ENCODE data around the gene USP36. TPM values are rescaled to one million over a fixed set of nuclear protein-coding genes. Genes with fewer than 3 reads are reported as not detected.

USP36 gene
- total RNA-seq, 4 donors from 2014 or later = 13.2 to 38.9 (median 22.4) TPM

GRCh38 chr17:78748048-78748729 lies 92.4 kb downstream of the USP36 start:
- WGBS, 2 donors = 33 to 50% methylated on average over 6 of the region's 6 CpGs
- no peak for TF ChIP-seq CTCF (IDR thresholded peaks at IDR 0.05)
- no peak for TF ChIP-seq POLR2A (IDR thresholded peaks at IDR 0.05)
- DNase-seq = no peak
- Histone ChIP-seq H3K36me3 (peaks cover 0 to 12% (median 0%) of the 10 kb centered on the region in 3 donors), H3K9me3 (no peaks in the 10 kb centered on the region), H3K27ac (peak overlapping the region; percentile 36 to 86 (median 72)), H3K4me1 (peaks cover 30 to 67% (median 40%) of the 10 kb centered on the region in 3 donors), H3K27me3 (no peaks in the 10 kb centered on the region), H3K4me3 (peak overlapping the region in 1 of 4 donors; percentile 34)
- intact Hi-C loops (cut with DNase I) = no loop called here

GRCh38 chr17:78747488-78747887 lies 93.1 kb downstream of the USP36 start:
- intact Hi-C loops (cut with DNase I) = no loop called here
- Histone ChIP-seq H3K27me3 (no peaks in the 10 kb centered on the region), H3K4me3 (peak overlapping the region in 1 of 4 donors; percentile 34), H3K36me3 (peaks cover 0 to 13% (median 0%) of the 10 kb centered on the region in 3 donors), H3K4me1 (peaks cover 30 to 64% (median 40%) of the 10 kb centered on the region in 3 donors), H3K9me3 (no peaks in the 10 kb centered on the region), H3K27ac (peak overlapping the region; percentile 36 to 86 (median 72))
- no peak for DNase-seq
- WGBS, 2 donors = 53 to 63% methylated on average over 2 of the region's 2 CpGs
- TF ChIP-seq POLR2A (IDR thresholded peaks at IDR 0.05) (no peak), CTCF (IDR thresholded peaks at IDR 0.05) (no peak)

- TF ChIP-seq CTCF (IDR thresholded peaks at IDR 0.05) (no peak), POLR2A (IDR thresholded peaks at IDR 0.05) (no peak)
- intact Hi-C loops (cut with DNase I) = no loop called here
These were observed 93.7 kb downstream of the USP36 start for GRCh38 chr17:78746949-78747269.

GRCh38 chr17:78746263-78746948 lies 94.2 kb downstream of the USP36 start:
- Histone ChIP-seq H3K4me1 (peaks cover 30 to 73% (median 49%) of the 10 kb centered on the region in 3 donors), H3K4me3 (no peak overlapping the region), H3K27me3 (no peaks in the 10 kb centered on the region), H3K27ac (peak overlapping the region in 3 of 4 donors; percentile 44 to 81 (median 64)), H3K36me3 (peaks cover 0 to 18% (median 0%) of the 10 kb centered on the region in 3 donors), H3K9me3 (no peaks in the 10 kb centered on the region)
- intact Hi-C loops (cut with DNase I) = no loop called here
- WGBS, 2 donors = 69 to 83% methylated on average over 10 to 12 of the region's 12 CpGs
- TF ChIP-seq CTCF (IDR thresholded peaks at IDR 0.05) = no peak
- TF ChIP-seq POLR2A (IDR thresholded peaks at IDR 0.05) = no peak
- DNase-seq = no peak

More at GRCh38 chr17:78746949-78747269, 93.7 kb downstream of the USP36 start:
- WGBS, 2 donors = 18 to 64% methylated on average over 1 to 2 of the region's 2 CpGs
- Histone ChIP-seq H3K4me1 (peaks cover 30 to 68% (median 44%) of the 10 kb centered on the region in 3 donors), H3K9me3 (no peaks in the 10 kb centered on the region), H3K27me3 (no peaks in the 10 kb centered on the region), H3K4me3 (no peak overlapping the region), H3K27ac (peak overlapping the region; percentile 36 to 86 (median 72)), H3K36me3 (peaks cover 0 to 13% (median 0%) of the 10 kb centered on the region in 3 donors)
- no peak for DNase-seq

Other genes starting within 250 kb of the USP36 start
- 10 to 100 TPM; 42.1 to 86.7 (median 67.5) TPM for gene CYTH1, start 58.5 kb downstream of the USP36 start, total RNA-seq
- 1 to 10 TPM in 2 of 4 donors, under 1 TPM in 2; 0.42 to 6.9 (median 1.1) TPM for gene CEP295NL, start 62.4 kb upstream of the USP36 start, total RNA-seq
- gene TIMP2, start 84.6 kb upstream of the USP36 start, total RNA-seq = 100 to 1,000 TPM in 1 of 4 donors, 10 to 100 TPM in 2, 1 to 10 TPM in 1; 6.1 to 154 (median 28.2) TPM
- gene LGALS3BP, start 139.1 kb upstream of the USP36 start, total RNA-seq = 100 to 1,000 TPM; 172 to 414 (median 262) TPM
- gene CANT1, start 168.9 kb upstream of the USP36 start, total RNA-seq = 10 to 100 TPM; 36.2 to 58.8 (median 38.3) TPM
- 10 to 100 TPM in 2 of 4 donors, 1 to 10 TPM in 2; 2.7 to 20.4 (median 6.8) TPM for gene C1QTNF1, start 183.4 kb upstream of the USP36 start, total RNA-seq
- 10 to 100 TPM in 2 of 4 donors, 1 to 10 TPM in 2; 6.0 to 32.2 (median 9.5) TPM for gene ENGASE, start 234.0 kb upstream of the USP36 start, total RNA-seq